GM12872 (cell line): ENCODE data around the gene ZBTB7C.

Source experiments
- TF ChIP-seq, protein P1 (sequence below): IDR thresholded peaks from 3 replicates; pipeline ENCODE4 v1.5.1; 2011; ENCODE audit warnings: low read depth, mild to moderate bottlenecking, low read length, moderate library complexity; ENCODE audit not compliant: insufficient read depth

The ZBTB7C gene

DNA sequence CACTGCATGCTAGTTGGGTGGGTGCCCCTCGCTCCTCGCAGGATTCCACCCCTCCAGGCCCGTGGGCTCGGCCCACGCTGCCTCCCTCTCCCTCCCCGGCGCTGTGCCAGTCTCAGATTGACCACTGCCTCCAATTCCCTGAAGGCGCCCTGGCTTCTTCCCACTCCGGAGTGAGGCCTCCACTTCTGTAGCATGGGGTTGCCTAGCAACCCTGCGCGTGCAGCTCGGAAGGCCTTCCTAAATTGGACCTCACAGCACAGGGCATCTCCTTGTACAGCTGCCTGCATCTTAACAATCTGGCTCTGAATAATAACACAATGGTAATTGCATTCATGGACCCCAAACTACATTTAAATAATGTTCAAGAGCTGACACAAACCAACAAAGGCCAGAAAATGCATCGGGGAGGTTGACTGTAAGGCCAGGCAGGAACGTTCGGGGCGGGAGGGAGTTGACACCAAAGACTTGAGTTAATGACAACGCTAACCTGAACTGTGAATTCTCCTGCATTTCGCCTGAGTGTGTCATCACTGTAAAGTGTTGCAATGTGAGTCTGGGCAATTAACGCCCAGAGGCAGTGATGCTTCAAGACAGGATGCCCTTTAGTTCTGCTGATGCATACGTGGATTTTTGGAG, 222.9 kb downstream of the ZBTB7C start:
- TF ChIP-seq, protein P1, sequence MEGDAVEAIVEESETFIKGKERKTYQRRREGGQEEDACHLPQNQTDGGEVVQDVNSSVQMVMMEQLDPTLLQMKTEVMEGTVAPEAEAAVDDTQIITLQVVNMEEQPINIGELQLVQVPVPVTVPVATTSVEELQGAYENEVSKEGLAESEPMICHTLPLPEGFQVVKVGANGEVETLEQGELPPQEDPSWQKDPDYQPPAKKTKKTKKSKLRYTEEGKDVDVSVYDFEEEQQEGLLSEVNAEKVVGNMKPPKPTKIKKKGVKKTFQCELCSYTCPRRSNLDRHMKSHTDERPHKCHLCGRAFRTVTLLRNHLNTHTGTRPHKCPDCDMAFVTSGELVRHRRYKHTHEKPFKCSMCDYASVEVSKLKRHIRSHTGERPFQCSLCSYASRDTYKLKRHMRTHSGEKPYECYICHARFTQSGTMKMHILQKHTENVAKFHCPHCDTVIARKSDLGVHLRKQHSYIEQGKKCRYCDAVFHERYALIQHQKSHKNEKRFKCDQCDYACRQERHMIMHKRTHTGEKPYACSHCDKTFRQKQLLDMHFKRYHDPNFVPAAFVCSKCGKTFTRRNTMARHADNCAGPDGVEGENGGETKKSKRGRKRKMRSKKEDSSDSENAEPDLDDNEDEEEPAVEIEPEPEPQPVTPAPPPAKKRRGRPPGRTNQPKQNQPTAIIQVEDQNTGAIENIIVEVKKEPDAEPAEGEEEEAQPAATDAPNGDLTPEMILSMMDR: no peak

DNA sequence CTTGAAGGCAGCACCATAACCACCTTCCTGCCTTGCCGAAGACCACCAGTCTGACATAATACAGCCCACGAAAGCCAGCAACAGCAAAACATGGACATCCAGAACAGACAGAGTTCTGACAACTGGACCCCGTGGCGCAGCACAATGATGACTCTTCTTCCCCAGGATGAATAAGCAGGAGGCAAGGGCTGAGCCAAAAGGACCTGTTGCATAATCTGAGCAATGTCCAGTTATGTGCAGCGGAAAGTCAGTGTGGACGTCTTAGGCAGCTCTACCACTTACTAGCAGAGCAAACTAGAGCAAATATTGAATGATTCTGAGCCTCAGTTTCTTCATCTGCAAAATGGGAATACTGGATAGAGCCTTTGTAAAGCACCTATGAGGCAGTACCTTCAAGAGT, 225.1 kb downstream of the ZBTB7C start:
- TF ChIP-seq, protein P1: no peak

DNA sequence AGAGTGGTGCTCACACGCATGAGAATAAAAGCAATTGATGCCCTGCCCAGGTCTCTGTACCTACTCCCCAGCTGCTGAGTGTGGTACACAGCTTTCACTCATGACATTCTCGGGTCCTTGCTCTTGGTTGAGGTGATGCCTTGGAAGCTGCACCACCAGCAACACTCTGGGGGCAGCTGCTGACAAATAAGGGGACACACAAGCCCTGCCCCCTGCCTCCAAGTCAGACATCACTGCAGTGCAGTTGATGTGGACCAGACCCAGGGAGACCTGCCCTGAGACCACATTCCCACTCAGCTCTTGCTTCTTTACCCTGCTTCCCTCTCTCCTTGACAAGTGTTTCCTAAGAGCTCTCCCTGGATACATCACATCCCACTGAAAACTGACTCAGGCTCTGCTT, 225.6 kb downstream of the ZBTB7C start:
- TF ChIP-seq, protein P1: no peak

DNA sequence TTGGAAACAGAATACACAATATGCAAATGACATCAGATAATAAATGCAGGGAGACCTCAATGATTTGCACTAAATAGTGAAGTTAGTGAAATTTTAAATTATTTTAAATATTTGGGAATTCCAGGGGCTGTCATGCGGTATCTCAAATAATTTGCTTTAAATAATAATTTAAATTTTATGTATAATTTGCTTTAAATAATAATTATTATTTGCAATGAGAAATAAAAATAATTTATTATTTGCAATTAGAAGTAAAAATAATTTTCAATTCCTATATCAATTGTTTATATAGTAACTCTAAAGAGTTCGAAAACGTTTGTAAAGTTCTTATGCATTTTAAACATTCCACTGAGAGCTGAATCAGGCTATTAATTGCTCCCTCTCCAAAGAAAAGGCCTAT, 226.4 kb downstream of the ZBTB7C start:
- TF ChIP-seq, protein P1: no peak

DNA sequence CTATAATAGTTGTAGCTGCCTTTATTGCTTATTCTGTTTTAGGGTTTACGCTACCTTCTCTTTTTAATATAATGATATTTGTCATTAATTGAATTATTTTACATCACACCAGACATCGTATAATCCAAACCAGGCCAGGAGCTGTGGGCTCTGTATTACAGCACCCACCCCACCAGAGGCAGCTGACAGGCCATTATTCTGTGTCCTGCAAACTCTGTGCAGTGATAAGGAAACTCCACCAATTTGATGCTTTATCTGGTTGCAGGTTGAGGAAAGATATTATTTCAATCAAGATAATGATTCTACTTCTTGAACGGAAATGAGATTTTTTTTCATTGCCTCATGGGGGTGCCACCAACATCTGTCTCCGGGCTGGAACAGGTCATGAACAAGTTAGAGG, 227.3 kb downstream of the ZBTB7C start:
- TF ChIP-seq, protein P1: no peak

DNA sequence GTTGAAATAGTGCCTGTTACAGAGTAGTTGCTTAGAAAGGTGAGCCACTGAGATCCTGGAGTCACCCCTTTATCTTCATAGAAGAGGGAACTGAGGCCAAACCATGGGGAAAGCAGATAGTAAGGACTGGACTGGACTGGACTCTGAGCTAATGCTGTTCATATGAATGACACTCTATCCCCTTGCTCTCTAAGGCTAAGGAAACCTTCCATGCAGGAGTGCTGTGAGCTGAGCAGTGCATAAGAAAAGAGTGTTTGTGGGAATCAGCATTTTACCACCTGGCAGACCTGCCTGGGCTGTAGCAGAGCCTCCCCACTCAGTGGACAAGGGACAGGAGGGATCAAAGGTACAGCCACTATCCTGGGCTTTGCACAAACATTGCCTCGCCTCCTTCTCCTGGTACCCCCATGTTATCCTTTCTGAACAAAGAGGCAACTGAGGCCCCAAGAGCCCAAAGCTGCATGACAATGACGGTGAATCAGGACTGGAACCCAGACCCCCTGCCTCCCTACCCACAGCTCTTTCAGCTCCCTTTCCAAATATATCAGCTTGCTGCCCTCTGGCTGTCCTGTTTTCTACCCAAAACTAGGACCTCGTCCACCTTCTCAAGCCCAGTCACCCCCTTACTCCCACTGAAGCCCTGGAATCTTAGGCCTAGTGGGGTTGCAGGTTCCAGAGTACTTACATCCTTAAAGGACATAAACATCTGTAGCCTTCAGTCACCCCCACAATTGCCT, 227.9 kb downstream of the ZBTB7C start:
- TF ChIP-seq, protein P1: no peak

DNA sequence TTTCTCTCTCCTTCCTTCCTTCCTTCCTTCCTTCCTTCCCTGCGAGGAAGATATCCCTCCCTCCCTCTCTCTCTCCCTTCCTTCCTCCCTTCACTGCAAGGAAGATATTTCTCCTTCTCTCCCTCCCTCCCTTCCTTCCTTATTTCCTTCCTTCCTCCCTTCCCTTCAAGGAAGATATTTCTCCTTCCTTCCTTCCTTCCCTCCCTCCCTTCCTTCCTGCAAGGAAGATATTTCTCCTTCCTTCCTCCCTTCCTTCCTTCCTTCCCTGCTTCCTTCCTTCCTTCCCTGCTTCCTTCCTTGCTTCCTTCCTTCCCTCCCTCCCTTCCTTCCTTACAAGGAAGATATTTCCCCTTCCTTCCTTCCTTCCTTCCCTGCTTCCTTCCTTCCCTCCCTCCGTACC, 229.5 kb downstream of the ZBTB7C start:
- TF ChIP-seq, protein P1: no peak
